ENCODE results near the gene PGM5. TPM values are rescaled to one million over a fixed set of nuclear protein-coding genes. Genes with fewer than 3 reads are reported as not detected.

PGM5 gene
- polyA plus RNA-seq, 4 donors: 36.8 to 55.5 (median 43.2) TPM

- DNase-seq (ENCODE audit: low read depth in 4 of 4, low spot score in 2 of 4): no peak
Observed at GRCh38 chr9:68429631-68430030, 73.2 kb downstream of the PGM5 start.

- DNase-seq (ENCODE audit: low read depth in 4 of 4, low spot score in 2 of 4): no peak
Observed at GRCh38 chr9:68431307-68431706, 74.9 kb downstream of the PGM5 start.

GRCh38 chr9:68433531-68434110 lies 77.2 kb downstream of the PGM5 start:
- DNase-seq (ENCODE audit: low read depth in 4 of 4, low spot score in 2 of 4): no peak

- no peak for DNase-seq (ENCODE audit: low read depth in 4 of 4, low spot score in 2 of 4)
Observed at GRCh38 chr9:68437785-68438184, 81.4 kb downstream of the PGM5 start.

GRCh38 chr9:68443624-68444023 lies 87.2 kb downstream of the PGM5 start:
- no peak for DNase-seq (ENCODE audit: low read depth in 4 of 4, low spot score in 2 of 4)

- DNase-seq (ENCODE audit: low read depth in 4 of 4, low spot score in 2 of 4): no peak
Observed at GRCh38 chr9:68446836-68447235, 90.4 kb downstream of the PGM5 start.

- no peak for DNase-seq (ENCODE audit: low read depth in 4 of 4, low spot score in 2 of 4)
Observed at GRCh38 chr9:68447611-68448010, 91.2 kb downstream of the PGM5 start.

- DNase-seq (ENCODE audit: low read depth in 4 of 4, low spot score in 2 of 4): no peak
Observed at GRCh38 chr9:68454579-68455334, 98.3 kb downstream of the PGM5 start.

GRCh38 chr9:68455451-68455850 lies 99.0 kb downstream of the PGM5 start:
- DNase-seq (ENCODE audit: low read depth in 4 of 4, low spot score in 2 of 4): no peak

GRCh38 chr9:68457803-68458202 lies 101.4 kb downstream of the PGM5 start:
- no peak for DNase-seq (ENCODE audit: low read depth in 4 of 4, low spot score in 2 of 4)

- DNase-seq (ENCODE audit: low read depth in 4 of 4, low spot score in 2 of 4): no peak
Observed at GRCh38 chr9:68458918-68459317, 102.5 kb downstream of the PGM5 start.

GRCh38 chr9:68462105-68462775 lies 105.8 kb downstream of the PGM5 start:
- no peak for DNase-seq (ENCODE audit: low read depth in 4 of 4, low spot score in 2 of 4)

GRCh38 chr9:68470067-68470466 lies 113.7 kb downstream of the PGM5 start:
- no peak for DNase-seq (ENCODE audit: low read depth in 4 of 4, low spot score in 2 of 4)

- DNase-seq (ENCODE audit: low read depth in 4 of 4, low spot score in 2 of 4): no peak
Observed at GRCh38 chr9:68470634-68471033, 114.2 kb downstream of the PGM5 start.

- DNase-seq (ENCODE audit: low read depth in 4 of 4, low spot score in 2 of 4): no peak
Observed at GRCh38 chr9:68472119-68472518, 115.7 kb downstream of the PGM5 start.

- no peak for DNase-seq (ENCODE audit: low read depth in 4 of 4, low spot score in 2 of 4)
Observed at GRCh38 chr9:68473790-68474189, 117.4 kb downstream of the PGM5 start.

GRCh38 chr9:68476422-68476821 lies 120.0 kb downstream of the PGM5 start:
- no peak for DNase-seq (ENCODE audit: low read depth in 4 of 4, low spot score in 2 of 4)

GRCh38 chr9:68476847-68477246 lies 120.4 kb downstream of the PGM5 start:
- DNase-seq (ENCODE audit: low read depth in 4 of 4, low spot score in 2 of 4): no peak

GRCh38 chr9:68480807-68481206 lies 124.4 kb downstream of the PGM5 start:
- no peak for DNase-seq (ENCODE audit: low read depth in 4 of 4, low spot score in 2 of 4)

- DNase-seq (ENCODE audit: low read depth in 4 of 4, low spot score in 2 of 4): no peak
Observed at GRCh38 chr9:68482548-68482947, 126.1 kb downstream of the PGM5 start.

- DNase-seq (ENCODE audit: low read depth in 4 of 4, low spot score in 2 of 4): no peak
Observed at GRCh38 chr9:68488126-68488525, 131.7 kb downstream of the PGM5 start.

GRCh38 chr9:68489646-68490045 lies 133.2 kb downstream of the PGM5 start:
- no peak for DNase-seq (ENCODE audit: low read depth in 4 of 4, low spot score in 2 of 4)
